Measurements from ENCODE around the gene CLDN5. TPM values are rescaled to one million over a fixed set of nuclear protein-coding genes. Genes with fewer than 3 reads are reported as not detected.

CLDN5 gene
- total and polyA plus RNA-seq, 2 of the 4 experiments (the other 2 are of a cell fraction): 0.18 to 0.21 TPM

- intact Hi-C loops (cut with micrococcal nuclease): no loop called here
- no peak overlapping the region for H2BK120ac ChIP-seq (ENCODE audit: low read depth, low read length)
These were observed 24.3 kb downstream of the CLDN5 start for GRCh38 chr22:19499880-19500242.

More at GRCh38 chr22:19499880-19500242, 24.3 kb downstream of the CLDN5 start:
- no peak for TF ChIP-seq SMC3 (IDR thresholded peaks at IDR 0.05; ENCODE audit: low read depth, low read length)
- TF ChIP-seq MAZ (IDR thresholded peaks at IDR 0.05; ENCODE audit: borderline replicate concordance, low read depth, low read length): no peak
- no peak for TF ChIP-seq ELK1 (IDR thresholded peaks at IDR 0.05; ENCODE audit: borderline replicate concordance, low read depth, low read length)
- TF ChIP-seq MAFK (IDR thresholded peaks at IDR 0.05; ENCODE audit: low read depth, low read length): no peak
- TF ChIP-seq USF2 (IDR thresholded peaks at IDR 0.05; ENCODE audit: low read depth, low read length): no peak
- no peak for TF ChIP-seq CEBPB (IDR thresholded peaks at IDR 0.05; ENCODE audit: low read depth, low read length)
- no peak for TF ChIP-seq FOS (IDR thresholded peaks at IDR 0.05; ENCODE audit: low read depth, low read length)
- no peak for TF ChIP-seq BHLHE40 (IDR thresholded peaks at IDR 0.05; ENCODE audit: low read depth, low read length)
- no peak for TF ChIP-seq MXI1 (IDR thresholded peaks at IDR 0.05; ENCODE audit: borderline replicate concordance, low read depth, low read length)
- TF ChIP-seq POLR2A (IDR thresholded peaks at IDR 0.05; ENCODE audit: low read depth, low read length): no peak
- TF ChIP-seq RCOR1 (IDR thresholded peaks at IDR 0.05; ENCODE audit: insufficient replicate concordance, low read length): no peak
- TF ChIP-seq RAD21 (IDR thresholded peaks at IDR 0.05; ENCODE audit: low read length): no peak
- no peak for TF ChIP-seq RFX5 (IDR thresholded peaks at IDR 0.05; ENCODE audit: low read depth, low read length)
- TF ChIP-seq NFE2L2 (IDR thresholded peaks at IDR 0.05; ENCODE audit: low read depth, low read length): no peak
- no peak for TF ChIP-seq CHD1 (IDR thresholded peaks at IDR 0.05; ENCODE audit: low read depth, low read length)
- TF ChIP-seq CTCF (conservative IDR thresholded peaks at IDR 0.05; ENCODE audit: low read depth, low read length): no peak
- peaks cover 3% of the 10 kb centered on the region; the same call in 1 of the 2 replicates for H3K36me3 ChIP-seq (ENCODE audit: control insufficient read depth, insufficient read depth, low read length)
- H3K4me1 ChIP-seq (ENCODE audit: control insufficient read depth, insufficient read depth, low read length): peaks cover 3% of the 10 kb centered on the region
- no CpG with 5 or more reads among the region's 4 CpGs for WGBS, 2 experiments (ENCODE audit: extremely low coverage in 2 of 2, insufficient read length in 1 of 2)
- ATAC-seq (ENCODE audit: low read depth) (no peak), DNase-seq (no peak)
- no peaks in the 10 kb centered on the region for H3K79me1 ChIP-seq (ENCODE audit: low read depth in 1 of 2, low read length in 2 of 2)
- H3K23ac ChIP-seq (ENCODE audit: low read depth, low read length): no peak overlapping the region
- H2AK9ac ChIP-seq (replicated peaks; ENCODE audit: low read depth, low read length, poor library complexity): no peak overlapping the region
- no peak overlapping the region for H3K4ac ChIP-seq (ENCODE audit: low read depth, low read length)
- ChIA-PET POLR2A (ENCODE audit: unreplicated experiment) (no interaction called here), CTCF (no interaction called here)
- no peak overlapping the region for H2AFZ ChIP-seq (replicated peaks; ENCODE audit: low read length, poor library complexity)
- no peak overlapping the region for H3K4me3 ChIP-seq (ENCODE audit: insufficient read depth, low read depth, low read length)
- H3K14ac ChIP-seq (replicated peaks; ENCODE audit: low read depth, low read length): no peak overlapping the region
- in situ Hi-C loops (cut with MboI; ENCODE audit: low sequenced_read_pairs) (no loop called here), dilution Hi-C loops (cut with HindIII; ENCODE audit: low sequenced_read_pairs, unreplicated experiment) (no loop called here)
- no peak overlapping the region for H4K91ac ChIP-seq (ENCODE audit: insufficient read depth, low read depth, low read length)
- H3K9ac ChIP-seq (ENCODE audit: low read depth, low read length): no peak overlapping the region
- H4K5ac ChIP-seq (ENCODE audit: low read depth, low read length): no peak overlapping the region
- no peak overlapping the region for H2BK20ac ChIP-seq (ENCODE audit: low read depth, low read length)
- no peak overlapping the region for H3K56ac ChIP-seq (ENCODE audit: extremely low read depth, insufficient read depth, low read length)
- H3K27ac ChIP-seq (ENCODE audit: insufficient read depth, low read length): no peak overlapping the region
- peaks cover 4% of the 10 kb centered on the region; the same call in 1 of the 2 replicates for H3K9me1 ChIP-seq (ENCODE audit: insufficient read depth, low read length)
- H4K20me1 ChIP-seq (ENCODE audit: insufficient read depth, low read length): no peaks in the 10 kb centered on the region
- H3K18ac ChIP-seq (ENCODE audit: low read depth, low read length): no peak overlapping the region
- no peaks in the 10 kb centered on the region for H3K9me3 ChIP-seq (ENCODE audit: control insufficient read depth, insufficient read depth, low read length)
- no peak overlapping the region for H2BK15ac ChIP-seq (ENCODE audit: low read depth, low read length)
- no peaks in the 10 kb centered on the region for H3K27me3 ChIP-seq (ENCODE audit: control insufficient read depth, insufficient read depth, low read length)
- no peak overlapping the region for H2AK5ac ChIP-seq (ENCODE audit: low read depth, low read length)
- H2BK5ac ChIP-seq (ENCODE audit: low read depth, low read length, poor library complexity, severe bottlenecking): no peak overlapping the region
- H3K4me2 ChIP-seq (ENCODE audit: low read depth, low read length): no peak overlapping the region
- no peak overlapping the region for H4K8ac ChIP-seq (ENCODE audit: low read depth in 2 of 2, low read length in 2 of 2)
- BruUV-seq (replicated peaks): no TSS peak
